ENCODE data around the gene SLC1A2.

The SLC1A2 gene

DNA sequence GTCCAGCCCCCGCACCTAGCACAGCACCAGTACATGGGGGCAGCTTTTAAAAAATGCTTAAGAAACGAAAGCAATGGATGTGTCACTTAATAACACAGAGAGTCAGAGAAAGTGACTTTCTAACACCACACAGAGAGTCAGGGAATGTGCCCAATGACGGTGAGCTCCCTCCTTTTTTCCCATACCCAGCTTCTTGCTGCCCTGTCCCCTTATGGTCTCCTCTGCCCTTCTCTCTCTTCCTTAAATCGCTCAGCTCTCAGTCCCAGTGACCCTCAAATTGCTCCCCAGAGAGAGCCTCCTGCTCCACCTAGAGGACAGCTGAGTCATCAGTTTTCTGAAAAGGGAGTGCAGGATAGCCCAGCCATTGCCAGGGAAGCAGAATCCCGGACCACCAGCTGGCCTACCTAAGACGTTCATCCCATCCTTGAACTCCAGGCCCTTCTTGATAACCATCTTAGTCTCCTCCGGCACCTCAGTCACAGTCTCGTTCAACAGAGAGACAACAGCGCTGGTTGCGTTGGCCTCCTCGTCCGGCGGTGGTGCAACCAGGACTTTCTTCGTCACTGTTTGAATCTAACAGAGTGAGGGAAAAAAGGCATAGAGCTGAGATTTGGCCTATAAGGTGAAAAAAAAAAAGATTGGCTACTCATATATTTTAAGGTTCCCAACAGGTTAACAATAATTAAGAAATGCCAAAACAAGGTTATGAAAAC, 113.5 kb downstream of the SLC1A2 start:
- no peaks in the 10 kb centered on the region for H3K9me2 ChIP-seq (replicated peaks; ENCODE audit: insufficient read depth, low read length)
- no peaks in the 10 kb centered on the region for H3K9me3 ChIP-seq (ENCODE audit: insufficient read depth, low read length)
- no peak overlapping the region for H2AFZ ChIP-seq (ENCODE audit: low read depth, low read length, severe bottlenecking)
- no peak overlapping the region for H3K27ac ChIP-seq (ENCODE audit: low read depth, low read length)
- no peak overlapping the region for H3K4me2 ChIP-seq (ENCODE audit: low read depth, low read length, poor library complexity, severe bottlenecking)
- H3F3A ChIP-seq (ENCODE audit: insufficient read depth): no peaks in the 10 kb centered on the region
- no peaks in the 10 kb centered on the region for H3K79me2 ChIP-seq (ENCODE audit: insufficient read depth, low read length)
- no peaks in the 10 kb centered on the region for H4K20me1 ChIP-seq (ENCODE audit: low read depth, low read length)
- H3K4me3 ChIP-seq (ENCODE audit: insufficient read depth, low read length, poor library complexity, severe bottlenecking): no peak overlapping the region
- H3K27me3 ChIP-seq (ENCODE audit: low read length): no peaks in the 10 kb centered on the region
- no peaks in the 10 kb centered on the region for H3K36me3 ChIP-seq (ENCODE audit: low read length)
- TF ChIP-seq, protein P1, sequence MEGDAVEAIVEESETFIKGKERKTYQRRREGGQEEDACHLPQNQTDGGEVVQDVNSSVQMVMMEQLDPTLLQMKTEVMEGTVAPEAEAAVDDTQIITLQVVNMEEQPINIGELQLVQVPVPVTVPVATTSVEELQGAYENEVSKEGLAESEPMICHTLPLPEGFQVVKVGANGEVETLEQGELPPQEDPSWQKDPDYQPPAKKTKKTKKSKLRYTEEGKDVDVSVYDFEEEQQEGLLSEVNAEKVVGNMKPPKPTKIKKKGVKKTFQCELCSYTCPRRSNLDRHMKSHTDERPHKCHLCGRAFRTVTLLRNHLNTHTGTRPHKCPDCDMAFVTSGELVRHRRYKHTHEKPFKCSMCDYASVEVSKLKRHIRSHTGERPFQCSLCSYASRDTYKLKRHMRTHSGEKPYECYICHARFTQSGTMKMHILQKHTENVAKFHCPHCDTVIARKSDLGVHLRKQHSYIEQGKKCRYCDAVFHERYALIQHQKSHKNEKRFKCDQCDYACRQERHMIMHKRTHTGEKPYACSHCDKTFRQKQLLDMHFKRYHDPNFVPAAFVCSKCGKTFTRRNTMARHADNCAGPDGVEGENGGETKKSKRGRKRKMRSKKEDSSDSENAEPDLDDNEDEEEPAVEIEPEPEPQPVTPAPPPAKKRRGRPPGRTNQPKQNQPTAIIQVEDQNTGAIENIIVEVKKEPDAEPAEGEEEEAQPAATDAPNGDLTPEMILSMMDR (IDR thresholded peaks at IDR 0.05; ENCODE audit: insufficient read depth, low read length, poor library complexity, severe bottlenecking): peak; percentile 16
- no peak for TF ChIP-seq EZH2phosphoT487 (conservative IDR thresholded peaks at IDR 0.05; ENCODE audit: low read length)
- no peak overlapping the region for H3K9ac ChIP-seq (ENCODE audit: low read length)

- TF ChIP-seq, protein P1 (IDR thresholded peaks at IDR 0.05; ENCODE audit: insufficient read depth, low read length, poor library complexity, severe bottlenecking): no peak
- TF ChIP-seq EZH2phosphoT487 (conservative IDR thresholded peaks at IDR 0.05; ENCODE audit: low read length): no peak
- Histone ChIP-seq H3K4me2 (ENCODE audit: low read depth, low read length, poor library complexity, severe bottlenecking) (no peak overlapping the region), H2AFZ (ENCODE audit: low read depth, low read length, severe bottlenecking) (no peak overlapping the region), H3K79me2 (ENCODE audit: insufficient read depth, low read length) (no peaks in the 10 kb centered on the region), H3K9me3 (ENCODE audit: insufficient read depth, low read length) (no peaks in the 10 kb centered on the region), H3K27ac (ENCODE audit: low read depth, low read length) (no peak overlapping the region), H3K9ac (ENCODE audit: low read length) (no peak overlapping the region), H3K4me3 (ENCODE audit: insufficient read depth, low read length, poor library complexity, severe bottlenecking) (no peak overlapping the region), H3K27me3 (ENCODE audit: low read length) (no peaks in the 10 kb centered on the region), H3F3A (ENCODE audit: insufficient read depth) (no peaks in the 10 kb centered on the region), H3K36me3 (ENCODE audit: low read length) (no peaks in the 10 kb centered on the region), H3K9me2 (replicated peaks; ENCODE audit: insufficient read depth, low read length) (no peaks in the 10 kb centered on the region), H4K20me1 (ENCODE audit: low read depth, low read length) (no peaks in the 10 kb centered on the region)
Observed at GRCh38 chr11:35304900-35305460, 114.4 kb downstream of the SLC1A2 start.

DNA sequence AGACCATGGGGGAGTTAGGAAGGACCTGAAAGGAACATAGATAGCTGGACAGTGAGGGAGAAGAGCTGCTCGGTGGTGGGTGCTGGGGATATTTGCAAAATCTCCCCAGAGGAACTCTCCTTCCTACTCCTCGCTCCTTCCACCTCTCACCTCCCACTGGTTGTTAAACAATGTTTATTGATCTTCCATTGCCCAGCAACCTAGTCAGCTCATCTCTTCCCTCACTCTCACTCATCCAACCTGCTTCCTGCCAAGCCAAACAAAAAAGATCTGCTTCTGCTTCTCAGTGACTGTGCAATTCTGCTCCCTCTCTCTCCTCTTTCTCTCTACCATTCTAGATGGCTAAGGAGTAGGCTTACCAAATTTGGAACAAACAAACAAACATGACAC, 115.0 kb downstream of the SLC1A2 start:
- no peaks in the 10 kb centered on the region for H3K79me2 ChIP-seq (ENCODE audit: insufficient read depth, low read length)
- TF ChIP-seq, protein P1 (IDR thresholded peaks at IDR 0.05; ENCODE audit: insufficient read depth, low read length, poor library complexity, severe bottlenecking): no peak
- no peak for TF ChIP-seq EZH2phosphoT487 (conservative IDR thresholded peaks at IDR 0.05; ENCODE audit: low read length)
- H3K9ac ChIP-seq (ENCODE audit: low read length): no peak overlapping the region
- no peaks in the 10 kb centered on the region for H3K9me3 ChIP-seq (ENCODE audit: insufficient read depth, low read length)
- no peak overlapping the region for H2AFZ ChIP-seq (ENCODE audit: low read depth, low read length, severe bottlenecking)
- no peak overlapping the region for H3K4me3 ChIP-seq (ENCODE audit: insufficient read depth, low read length, poor library complexity, severe bottlenecking)
- no peak overlapping the region for H3K27ac ChIP-seq (ENCODE audit: low read depth, low read length)
- no peaks in the 10 kb centered on the region for H3K36me3 ChIP-seq (ENCODE audit: low read length)
- no peaks in the 10 kb centered on the region for H3K27me3 ChIP-seq (ENCODE audit: low read length)
- H3K9me2 ChIP-seq (replicated peaks; ENCODE audit: insufficient read depth, low read length): no peaks in the 10 kb centered on the region
- H4K20me1 ChIP-seq (ENCODE audit: low read depth, low read length): no peaks in the 10 kb centered on the region
- H3F3A ChIP-seq (ENCODE audit: insufficient read depth): no peaks in the 10 kb centered on the region
- H3K4me2 ChIP-seq (ENCODE audit: low read depth, low read length, poor library complexity, severe bottlenecking): no peak overlapping the region
